Activated CD8-positive, alpha-beta memory T cell treated with anti-CD3 and anti-CD28 coated beads, Interleukin-2, amount 50 U/mL, for 1 hour (primary cell): ENCODE measurements around the gene PTPRN2.
"Not testable (repeated sequence)": the region's sequence is repeated elsewhere in the genome, so short reads cannot be mapped to it uniquely, and the experiment has no call there.

Source experiments
- DNase-seq: peaks from one replicate; pipeline ENCODE4 v3.0.0-alpha.2; 2020; ENCODE audit errors: extremely low read depth

The PTPRN2 gene

DNA sequence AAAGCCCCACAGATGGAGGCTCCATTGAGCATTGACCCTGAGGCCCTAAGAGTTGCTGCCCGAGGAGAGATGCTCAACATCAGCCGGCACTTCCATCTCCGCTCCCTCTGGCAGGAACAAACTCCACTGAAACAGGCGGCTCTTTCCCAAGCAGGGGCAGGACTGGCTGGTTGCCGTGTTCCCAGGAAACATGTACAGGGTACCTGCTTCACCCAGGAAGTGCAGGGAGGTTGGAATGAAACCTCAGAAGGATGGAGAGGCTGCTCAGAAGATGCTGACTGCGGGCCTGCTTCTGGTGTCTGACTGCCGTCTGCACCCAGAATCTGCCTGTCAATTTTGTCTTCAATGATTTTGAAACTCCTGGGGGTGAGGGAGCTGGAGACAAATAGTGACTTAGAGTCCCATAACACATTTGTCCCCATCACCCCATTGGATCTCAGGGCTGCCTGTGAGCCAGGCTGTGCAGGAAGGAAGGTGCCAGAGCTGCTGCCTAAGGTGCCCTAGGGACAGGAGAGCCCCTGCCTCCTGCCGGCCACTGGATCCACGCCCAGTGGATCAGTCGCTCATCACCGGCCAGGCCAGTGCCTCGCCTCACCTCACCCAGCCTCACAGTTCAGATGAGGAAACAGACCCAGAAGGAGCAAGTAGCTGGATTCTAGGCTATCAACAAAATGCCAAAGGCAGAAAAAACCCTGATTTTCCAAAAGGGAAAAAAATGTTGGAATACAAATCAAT lies 237.3 kb downstream of the PTPRN2 start:
- no peak for DNase-seq

- no peak for DNase-seq
Observed at GRCh38 chr7:158348446-158348845, 239.2 kb downstream of the PTPRN2 start.

DNA sequence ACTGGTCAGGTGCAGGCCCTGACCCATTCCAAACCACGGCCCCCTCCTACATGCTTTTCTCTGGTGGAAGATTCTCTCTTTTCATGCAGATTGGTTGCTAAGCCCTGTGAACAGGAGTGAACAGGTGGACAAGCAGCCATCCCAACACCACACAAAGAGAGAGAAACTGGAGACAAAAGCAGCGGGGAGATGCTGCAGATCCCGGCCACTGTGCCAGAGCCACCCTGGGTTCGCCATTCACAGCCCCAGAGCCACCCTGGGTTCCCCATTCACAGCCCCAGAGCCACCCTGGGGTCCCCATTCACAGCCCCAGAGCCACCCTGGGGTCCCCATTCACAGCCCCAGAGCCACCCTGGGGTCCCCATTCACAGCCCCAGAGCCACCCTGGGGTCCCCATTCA lies 239.6 kb downstream of the PTPRN2 start:
- not testable (repeated sequence) for DNase-seq

DNA sequence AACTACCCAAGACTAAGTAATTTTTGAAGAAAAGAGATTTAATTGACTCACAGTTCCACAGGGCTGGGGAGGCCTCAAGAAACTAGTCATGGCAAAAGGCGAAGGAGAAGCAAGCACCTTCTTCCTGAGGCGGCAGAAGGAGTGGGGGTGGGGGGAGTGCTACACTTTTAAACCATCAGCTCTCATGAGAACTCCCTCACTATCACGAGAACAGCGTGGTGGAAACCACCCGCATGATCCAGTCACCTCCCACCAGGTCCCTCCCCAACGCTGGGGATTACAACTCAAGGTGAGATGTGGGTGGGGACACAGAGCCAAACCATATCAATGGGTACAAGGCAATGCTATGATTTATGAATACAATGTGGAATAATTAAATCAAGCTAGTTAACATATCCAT lies 241.9 kb downstream of the PTPRN2 start:
- DNase-seq: no peak

- DNase-seq: no peak
Observed at GRCh38 chr7:158344706-158345300, 242.8 kb downstream of the PTPRN2 start.

- no peak for DNase-seq
Observed at GRCh38 chr7:158343936-158344455, 243.6 kb downstream of the PTPRN2 start.

DNA sequence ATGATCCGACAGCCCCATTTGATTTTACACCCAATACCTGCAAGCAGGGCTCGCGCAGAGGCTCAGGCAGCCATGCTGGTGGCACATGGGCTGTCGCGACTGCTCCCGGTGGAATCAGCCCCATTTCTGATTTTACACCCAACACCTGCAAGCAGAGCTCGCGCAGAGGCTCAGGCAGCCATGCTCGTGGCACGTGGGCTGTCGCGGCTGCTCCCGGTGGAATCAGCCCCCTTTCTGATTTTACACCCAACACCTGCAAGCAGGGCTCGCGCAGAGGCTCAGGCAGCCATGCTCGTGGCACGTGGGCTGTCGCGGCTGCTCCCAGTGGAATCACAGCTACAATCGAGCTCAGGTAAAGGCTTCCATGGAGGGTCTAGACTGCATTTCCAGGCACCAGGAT lies 244.1 kb downstream of the PTPRN2 start:
- no peak for DNase-seq

DNA sequence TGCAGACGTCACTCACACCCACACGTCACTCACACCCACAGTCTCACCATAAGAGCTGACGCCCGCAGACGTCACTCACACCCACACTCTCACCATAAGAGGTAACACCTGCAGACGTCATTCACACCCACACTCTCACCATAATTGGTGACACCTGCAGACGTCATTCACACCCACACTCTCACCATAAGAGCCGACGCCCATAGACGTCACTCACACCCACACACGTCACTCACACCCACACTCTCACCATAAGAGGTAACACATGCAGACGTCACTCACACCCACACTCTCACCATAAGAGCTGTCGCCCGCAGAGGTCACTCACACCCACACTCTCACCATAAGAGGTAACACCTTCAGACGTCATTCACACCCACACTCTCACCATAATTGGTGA lies 246.5 kb downstream of the PTPRN2 start:
- not testable (repeated sequence) for DNase-seq

DNA sequence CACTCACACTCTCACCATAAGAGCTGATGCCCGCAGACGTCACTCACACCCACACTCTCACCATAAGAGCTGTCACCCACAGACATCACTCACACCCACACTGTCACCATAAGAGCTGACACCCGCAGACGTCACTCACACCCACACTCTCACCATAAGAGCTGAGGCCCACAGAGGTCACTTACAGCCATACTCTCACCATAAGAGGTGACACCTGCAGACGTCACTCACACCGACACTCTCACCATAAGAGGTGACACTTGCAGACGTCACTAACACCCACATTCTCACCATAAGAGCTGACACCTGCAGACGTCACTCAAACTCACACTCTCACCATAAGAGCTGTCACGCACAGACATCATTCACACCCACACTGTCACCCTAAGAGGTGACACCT lies 250.7 kb downstream of the PTPRN2 start:
- not testable (repeated sequence) for DNase-seq

DNA sequence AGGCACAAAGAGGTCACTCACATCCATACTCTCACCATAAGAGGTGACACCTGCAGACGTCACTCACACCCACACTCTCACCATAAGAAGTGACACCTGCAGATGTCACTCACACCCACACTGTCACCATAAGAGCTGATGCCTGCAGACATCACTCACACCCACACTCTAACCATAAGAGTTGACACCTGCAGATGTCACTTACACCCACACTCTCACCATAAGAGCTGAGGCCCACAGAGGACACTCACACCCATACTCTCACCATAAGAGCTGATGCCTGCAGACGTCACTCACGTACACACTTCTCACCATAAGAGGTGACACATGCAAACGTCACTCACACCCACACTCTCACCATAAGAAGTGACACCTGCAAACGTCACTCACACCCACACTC lies 255.1 kb downstream of the PTPRN2 start:
- not testable (repeated sequence) for DNase-seq

GRCh38 chr7:158331826-158332450 lies 255.7 kb downstream of the PTPRN2 start:
- DNase-seq: not testable (repeated sequence)

- DNase-seq: no peak
Observed at GRCh38 chr7:158329686-158330085, 257.9 kb downstream of the PTPRN2 start.

DNA sequence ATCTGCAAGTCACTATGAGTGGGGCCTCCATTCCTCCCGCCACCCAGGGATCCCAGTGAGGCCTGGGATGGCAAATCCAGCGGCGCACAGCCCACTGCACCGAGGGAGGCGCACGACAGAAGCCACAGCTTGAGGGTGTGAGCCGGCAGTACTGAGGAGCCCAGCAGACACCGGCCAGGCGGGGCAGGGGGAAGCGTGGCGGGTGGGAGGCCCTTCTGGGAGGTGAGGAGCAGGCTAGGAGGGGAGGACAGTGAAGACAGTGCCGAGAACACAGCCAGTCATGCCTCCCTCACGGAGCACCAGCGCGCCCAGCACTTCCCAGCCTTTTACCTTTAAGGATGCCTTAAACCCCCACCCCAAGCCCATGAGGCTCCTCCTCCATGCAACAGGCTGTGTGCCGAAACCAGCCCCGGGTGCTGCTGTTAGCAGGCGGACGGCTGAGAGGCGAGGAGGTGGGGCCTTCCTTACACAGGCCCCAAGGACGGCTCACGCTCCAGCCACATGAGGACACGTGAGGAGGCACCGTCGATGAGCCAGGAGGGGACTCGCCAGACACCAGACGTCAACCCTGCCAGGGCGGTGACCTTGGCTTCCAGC lies 258.5 kb downstream of the PTPRN2 start:
- DNase-seq: no peak

DNA sequence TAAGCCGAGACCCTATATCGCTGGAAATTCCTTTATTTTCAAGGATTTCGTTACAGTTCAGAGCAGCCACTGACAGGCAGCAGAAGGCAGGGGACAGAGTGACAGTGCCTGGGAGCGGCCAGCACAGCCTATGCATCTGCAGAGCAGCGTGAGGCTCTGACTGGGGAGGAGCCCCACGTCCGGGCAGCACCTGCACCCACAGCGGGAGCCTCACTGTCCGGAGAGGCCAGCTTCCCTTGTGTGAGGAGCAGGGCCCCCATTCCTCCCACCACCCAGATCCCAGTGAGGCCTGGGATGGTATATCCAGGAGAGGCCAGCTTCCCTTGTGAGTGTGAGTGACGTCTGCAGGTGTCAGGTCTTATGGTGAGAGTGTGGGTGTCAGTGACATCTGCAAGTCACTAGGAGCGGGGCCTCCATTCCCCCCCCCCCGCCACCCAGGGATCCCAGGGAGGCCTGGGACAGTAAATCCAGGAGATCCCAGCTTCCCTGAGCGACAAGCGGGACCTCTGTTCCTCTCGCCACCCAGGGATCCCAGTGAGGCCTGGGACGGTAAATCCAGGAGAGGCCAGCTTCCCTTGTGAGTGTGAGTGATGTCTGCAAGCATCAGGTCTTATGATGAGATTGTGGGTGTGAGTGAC lies 259.1 kb downstream of the PTPRN2 start:
- DNase-seq: no peak

DNA sequence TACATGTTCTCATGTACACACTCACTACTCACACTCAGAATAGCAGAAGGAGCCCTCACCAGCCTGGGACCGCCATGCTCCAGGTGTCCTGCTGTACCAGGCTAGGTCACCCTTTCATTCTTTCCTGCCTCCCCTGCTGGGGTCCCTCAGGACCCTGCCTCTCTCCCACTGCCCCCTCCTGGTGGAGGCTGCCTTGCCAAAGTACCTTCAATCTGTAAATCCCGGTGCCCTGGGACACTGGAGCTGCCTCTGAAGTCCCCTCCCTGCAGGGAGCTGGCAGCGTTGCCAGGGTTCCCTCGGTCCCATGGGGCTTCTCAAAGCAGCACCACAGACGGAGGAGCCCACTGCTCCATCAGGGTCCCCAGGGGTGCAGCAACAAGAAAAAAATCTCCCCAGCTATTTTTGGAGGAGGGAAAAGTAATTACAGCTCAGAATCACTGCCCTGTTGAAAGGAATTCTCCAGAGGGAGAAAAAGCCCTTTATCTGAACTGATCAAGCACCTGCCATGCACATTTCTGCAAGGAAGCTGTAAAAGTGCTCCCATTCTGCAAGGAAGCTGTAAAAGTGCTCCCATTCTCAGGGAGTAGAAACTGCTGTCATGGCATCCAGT lies 259.9 kb downstream of the PTPRN2 start:
- DNase-seq: no peak

- DNase-seq: no peak
Observed at GRCh38 chr7:158327012-158327411, 260.6 kb downstream of the PTPRN2 start.

DNA sequence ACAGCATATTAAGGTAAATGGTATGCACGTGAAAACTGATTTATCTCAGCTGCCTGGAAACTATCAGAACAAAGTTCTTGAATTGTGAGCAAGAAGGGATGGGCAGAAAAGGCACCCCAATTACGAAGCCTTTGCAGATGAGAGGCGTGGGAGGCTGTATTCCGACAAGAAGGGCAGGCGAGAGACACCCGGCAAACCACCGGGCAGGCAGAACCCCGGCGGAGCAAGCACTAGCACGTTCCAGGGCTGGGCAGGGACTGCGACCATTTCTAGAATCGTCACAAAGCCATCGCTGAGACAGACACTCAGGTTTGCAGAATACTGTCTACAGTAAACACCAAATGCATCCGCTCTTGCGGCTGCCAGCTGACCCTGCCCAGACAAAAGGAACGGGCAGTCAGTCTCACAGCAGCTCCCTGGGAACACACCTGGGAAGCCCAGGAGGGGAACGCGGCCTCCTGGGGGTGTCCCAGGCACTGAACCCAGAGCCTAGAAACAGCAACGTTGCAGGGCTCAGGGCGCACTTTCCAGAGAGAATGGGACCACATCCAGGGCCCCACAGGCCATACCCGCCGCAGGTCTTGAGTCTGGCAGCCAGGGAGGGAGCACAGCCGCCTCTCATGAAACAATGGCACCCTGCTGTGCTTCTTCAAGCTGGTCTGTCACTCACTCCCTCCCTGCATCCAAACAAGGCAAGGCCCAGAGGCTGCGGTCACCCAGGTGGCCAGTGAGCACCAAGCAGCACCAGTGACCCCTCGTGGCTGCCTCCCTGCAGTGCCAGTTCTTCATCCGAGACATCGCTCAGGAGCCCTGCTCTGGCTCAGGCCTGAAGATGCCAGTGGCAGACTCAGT lies 261.9 kb downstream of the PTPRN2 start:
- no peak for DNase-seq

DNA sequence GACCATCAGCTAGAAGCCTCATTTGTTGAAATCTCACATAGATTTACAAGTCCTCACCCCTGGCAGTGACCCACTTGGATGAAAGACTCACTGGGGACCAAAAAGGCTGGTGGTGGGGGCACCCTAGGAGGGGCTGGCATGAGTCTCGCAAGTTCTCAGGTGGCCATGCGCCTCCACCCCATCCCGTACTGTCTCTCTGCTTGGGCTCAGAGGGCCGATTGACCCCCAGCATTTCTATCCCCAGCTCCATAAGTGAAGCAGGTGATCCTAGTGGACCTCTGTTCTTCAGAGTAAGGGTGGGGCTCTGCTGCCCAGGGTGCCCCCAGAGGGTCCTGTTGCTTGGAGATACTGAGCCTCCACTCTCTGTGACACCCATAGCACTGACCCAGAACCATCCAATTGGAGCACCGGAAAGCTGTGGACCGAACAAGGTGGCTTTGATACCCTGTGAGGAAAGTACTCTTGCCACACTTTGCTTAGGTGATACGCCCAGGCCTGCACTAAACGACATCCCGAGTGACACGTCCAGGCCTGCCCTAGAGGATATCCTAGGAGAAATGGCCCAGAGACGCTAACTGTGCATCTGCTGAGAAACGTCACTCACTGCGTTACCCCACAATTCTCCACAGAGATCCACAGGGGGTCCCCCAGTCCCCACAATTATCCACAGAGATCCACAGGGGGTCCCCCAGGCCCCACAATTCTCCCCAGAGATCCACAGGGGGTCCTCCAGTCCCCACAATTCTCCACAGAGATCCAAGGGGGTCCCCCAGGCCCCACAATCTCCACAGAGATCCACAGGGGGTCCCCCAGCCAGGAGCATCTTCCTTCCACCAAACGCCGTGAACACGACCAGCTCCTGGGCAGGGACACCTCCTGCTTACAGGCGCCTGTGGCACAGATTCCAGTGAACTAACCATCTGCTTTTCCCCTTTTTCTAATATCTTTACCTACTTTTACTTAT lies 262.9 kb downstream of the PTPRN2 start:
- DNase-seq: no peak

DNA sequence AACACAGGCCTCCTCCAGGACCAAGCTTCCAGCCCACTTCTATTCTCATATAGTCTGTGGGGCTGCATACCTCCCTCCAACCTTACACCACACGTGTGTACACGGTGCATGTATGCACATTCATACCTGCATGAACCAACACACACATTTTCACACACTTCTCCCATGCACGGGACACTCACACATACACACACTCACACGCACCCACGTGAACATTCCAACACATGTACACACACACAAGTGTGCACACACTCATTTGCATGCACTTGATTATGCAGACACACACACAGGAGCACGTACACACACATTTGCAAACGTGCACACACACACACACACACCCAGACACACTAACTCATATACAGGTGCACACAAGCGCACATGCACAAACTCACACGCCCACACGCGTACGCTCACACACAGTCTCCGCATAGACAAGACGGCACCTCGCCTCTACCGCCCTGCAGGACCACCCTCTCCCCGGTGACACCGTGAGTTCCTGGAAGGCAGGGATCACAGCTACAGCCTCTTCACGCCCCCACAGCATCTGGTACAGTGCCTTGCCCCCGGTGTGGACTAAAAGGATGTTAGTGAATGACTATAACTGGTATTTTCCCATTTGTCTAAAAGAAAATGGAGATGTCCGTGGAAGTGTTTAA lies 263.8 kb downstream of the PTPRN2 start:
- DNase-seq: no peak
